ENCODE data around the gene SPATA45. TPM values are rescaled to one million over a fixed set of nuclear protein-coding genes. Genes with fewer than 3 reads are reported as not detected.

SPATA45 gene
- total RNA-seq (10 to 100 TPM in 1 of 2 donors, 1 to 10 TPM in 1; 3.2 to 14.3 TPM), polyA plus RNA-seq (ENCODE audit: insufficient read depth, low read depth, low replicate concordance) (11.1 TPM)
- long read RNA-seq, donor 1 = 0 reads
- long read RNA-seq, donor 2 = 0 reads

GRCh38 chr1:212847549-212847948, at the start of gene SPATA45:
SPATA45 (minus strand) TSS chr1:212847649; CDS start chr1:212836149, 11,500 bp downstream.
- intact Hi-C loops (cut with DNase I; ENCODE audit: low total_unique reads) = no loop called here
- TF ChIP-seq POLR2A (IDR thresholded peaks at IDR 0.05) (no peak), CTCF (IDR thresholded peaks at IDR 0.05) (no peak)
- DNase-seq = no peak
- no peak within 1 kb of the TSS for H3K4me3 ChIP-seq
- H3K9me3 ChIP-seq = no peaks in the 10 kb centered on the region
- WGBS, 2 donors = 86 to 99% methylated on average over 4 of the region's 4 CpGs
- H3K36me3 ChIP-seq (ENCODE audit: low read depth, missing control alignments) = no peaks in the 10 kb centered on the region
- H3K27ac ChIP-seq = no peak within 1 kb of the TSS
- no peaks in the 10 kb centered on the region for H3K4me1 ChIP-seq
- no peaks in the 10 kb centered on the region for H3K27me3 ChIP-seq

DNA sequence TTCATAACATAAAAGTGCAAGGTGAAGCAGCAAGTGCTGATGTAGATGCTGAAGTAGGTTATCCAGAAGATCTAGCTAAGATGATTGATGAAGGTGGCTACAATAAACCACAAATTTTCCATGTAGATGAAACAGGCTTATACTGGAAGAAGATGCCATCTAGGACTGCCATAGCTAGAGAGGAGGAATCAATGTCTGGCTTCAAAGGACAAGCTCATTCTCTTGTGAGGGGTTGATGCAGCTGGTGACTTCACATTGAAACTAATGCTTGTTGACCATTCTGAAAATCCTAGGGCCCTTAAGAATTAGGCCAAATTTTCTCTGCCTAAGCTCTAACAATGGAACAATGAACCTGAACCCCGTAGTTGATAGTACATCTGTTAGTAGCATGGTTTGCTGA, 44.7 kb upstream of the SPATA45 start:
- 94 to 96% methylated on average over 1 of the region's 1 CpG for WGBS, 2 donors
- no peaks in the 10 kb centered on the region for H3K36me3 ChIP-seq (ENCODE audit: low read depth, missing control alignments)
- TF ChIP-seq POLR2A (IDR thresholded peaks at IDR 0.05) = no peak
- TF ChIP-seq CTCF (IDR thresholded peaks at IDR 0.05) = no peak
- H3K4me3 ChIP-seq = no peak overlapping the region
- no peaks in the 10 kb centered on the region for H3K27me3 ChIP-seq
- no peak overlapping the region for H3K27ac ChIP-seq
- DNase-seq = no peak
- no peaks in the 10 kb centered on the region for H3K9me3 ChIP-seq
- intact Hi-C loops (cut with DNase I; ENCODE audit: low total_unique reads) = no loop called here
- no peaks in the 10 kb centered on the region for H3K4me1 ChIP-seq

GRCh38 chr1:212884592-212884991, 37.1 kb upstream of the SPATA45 start:
- Histone ChIP-seq H3K27me3 (no peaks in the 10 kb centered on the region), H3K4me3 (no peak overlapping the region), H3K4me1 (no peaks in the 10 kb centered on the region), H3K36me3 (ENCODE audit: low read depth, missing control alignments) (no peaks in the 10 kb centered on the region), H3K9me3 (no peaks in the 10 kb centered on the region), H3K27ac (no peak overlapping the region)
- intact Hi-C loops (cut with DNase I; ENCODE audit: low total_unique reads) = no loop called here
- DNase-seq = no peak
- 82 to 98% methylated on average over 4 of the region's 4 CpGs for WGBS, 2 donors
- no peak for TF ChIP-seq CTCF (IDR thresholded peaks at IDR 0.05)
- TF ChIP-seq POLR2A (IDR thresholded peaks at IDR 0.05) = no peak

- Histone ChIP-seq H3K4me3 (no peak overlapping the region), H3K27me3 (no peaks in the 10 kb centered on the region), H3K9me3 (no peaks in the 10 kb centered on the region), H3K4me1 (no peaks in the 10 kb centered on the region), H3K36me3 (ENCODE audit: low read depth, missing control alignments) (no peaks in the 10 kb centered on the region), H3K27ac (no peak overlapping the region)
- WGBS, 2 donors = 88 to 91% methylated on average over 6 of the region's 6 CpGs
- TF ChIP-seq POLR2A (IDR thresholded peaks at IDR 0.05) (no peak), CTCF (IDR thresholded peaks at IDR 0.05) (no peak)
- DNase-seq = no peak
- intact Hi-C loops (cut with DNase I; ENCODE audit: low total_unique reads) = no loop called here
Measured at GRCh38 chr1:212879947-212880690, 32.7 kb upstream of the SPATA45 start.

- Histone ChIP-seq H3K4me1 (no peaks in the 10 kb centered on the region), H3K4me3 (no peak overlapping the region), H3K36me3 (ENCODE audit: low read depth, missing control alignments) (no peaks in the 10 kb centered on the region), H3K27me3 (no peaks in the 10 kb centered on the region), H3K9me3 (no peaks in the 10 kb centered on the region), H3K27ac (no peak overlapping the region)
- TF ChIP-seq CTCF (IDR thresholded peaks at IDR 0.05) (no peak), POLR2A (IDR thresholded peaks at IDR 0.05) (no peak)
- DNase-seq = no peak
- WGBS, 2 donors = 91 to 96% methylated on average over 6 of the region's 6 CpGs
- intact Hi-C loops (cut with DNase I; ENCODE audit: low total_unique reads) = no loop called here
Measured at GRCh38 chr1:212878418-212878817, 31.0 kb upstream of the SPATA45 start.
